OCI-LY7 (cell line): ENCODE data around the gene P2RX6. TPM values are rescaled to one million over a fixed set of nuclear protein-coding genes. Genes with fewer than 3 reads are reported as not detected.

Source experiments
- BruUV-seq: library from RNA; stranded (reverse); fragments of 400-500 nt; replicated peaks from 2 replicates; lab custom pipeline; 2021; lab: Mats Ljungman, UMichigan
- CTCF ChIA-PET: fragments of 300-600 bp; sonication (Branson Sonifier 250); formaldehyde crosslinking; loops from one replicate; lab custom pipeline; 2022; ENCODE audit warnings: antibody characterized with exemption; ENCODE audit not compliant: unreplicated experiment; lab: Charles Lee
- POLR2A ChIA-PET: fragments of 300-600 bp; sonication (Branson Sonifier 250); formaldehyde crosslinking; loops from one replicate; lab custom pipeline; 2022; ENCODE audit warnings: antibody characterized with exemption; lab: Charles Lee
- DNase-seq: peaks from one replicate; pipeline ENCODE4 v3.0.0-alpha.2; 2015; ENCODE audit warnings: low spot score
- H2AFZ ChIP-seq: fragments of 200-600 bp; sonication (generic), shearing (Covaris generic); 2 replicates; pipeline ENCODE4 v1.6.1; 2014; ENCODE audit warnings: mild to moderate bottlenecking, antibody characterized with exemption, low read length, moderate library complexity
- H3K27ac ChIP-seq: fragments of 200-600 bp; sonication (generic); 2 replicates; pipeline ENCODE4 v1.5.1; 2014; ENCODE audit warnings: mixed run types, low read depth, mild to moderate bottlenecking, moderate library complexity, low read length, inconsistent platforms; ENCODE audit not compliant: poor library complexity, severe bottlenecking
- H3K36me3 ChIP-seq: fragments of 200-600 bp; sonication (generic); 2 replicates; pipeline ENCODE4 v1.6.1; 2014; ENCODE audit warnings: mild to moderate bottlenecking, antibody characterized with exemption, low read length, moderate library complexity, mixed read lengths; ENCODE audit not compliant: insufficient read depth
- H3K4me1 ChIP-seq: fragments of 200-600 bp; sonication (generic); 2 replicates; pipeline ENCODE4 v1.5.1; 2014; ENCODE audit warnings: mild to moderate bottlenecking, low read length; ENCODE audit not compliant: insufficient read depth, poor library complexity, severe bottlenecking
- H3K4me2 ChIP-seq: fragments of 200-600 bp; sonication (generic); 2 replicates; pipeline ENCODE4 v1.6.1; 2014; ENCODE audit warnings: mild to moderate bottlenecking, low read length
- H3K4me3 ChIP-seq: fragments of 200-600 bp; sonication (generic); 2 replicates; pipeline ENCODE4 v1.5.1; 2014; ENCODE audit warnings: mild to moderate bottlenecking, low read depth, low read length; ENCODE audit not compliant: poor library complexity, severe bottlenecking
- H3K79me2 ChIP-seq: fragments of 200-600 bp; sonication (generic); 2 replicates; pipeline ENCODE4 v1.6.1; 2016; ENCODE audit warnings: low read depth, mild to moderate bottlenecking, low read length, moderate library complexity, mixed read lengths; ENCODE audit not compliant: insufficient read depth
- H3K9me2 ChIP-seq: fragments of 200-600 bp; sonication (generic); 2 replicates; pipeline ENCODE4 v1.6.1; 2016; ENCODE audit warnings: mild to moderate bottlenecking, low read length, mixed read lengths; ENCODE audit not compliant: insufficient read depth
- H3K9me3 ChIP-seq: fragments of 200-600 bp; sonication (generic); 2 replicates; pipeline ENCODE4 v1.6.1; 2014; ENCODE audit warnings: mild to moderate bottlenecking, mixed run types, low read length, mixed read lengths
- H4K20me1 ChIP-seq: fragments of 200-600 bp; sonication (generic); 2 replicates; pipeline ENCODE4 v1.6.1; 2014; ENCODE audit warnings: mild to moderate bottlenecking, antibody characterized with exemption, low read length, moderate library complexity, mixed read lengths; ENCODE audit not compliant: insufficient read depth
- EZH2phosphoT487 ChIP-seq: fragments of 200-600 bp; sonication (generic); IDR thresholded peaks from 2 replicates; pipeline ENCODE4 v1.6.1; 2018; ENCODE audit warnings: low read depth, borderline replicate concordance, mild to moderate bottlenecking, mixed run types, antibody characterized with exemption, low read length, moderate library complexity, mixed read lengths
- intact Hi-C: fragments of 100-400 bp; cut with micrococcal nuclease; formaldehyde crosslinking; loops from one replicate; pipeline ENCODE4 v1.10.0; 2022; ENCODE audit not compliant: unreplicated experiment
- total RNA-seq, 2 experiments: library from RNA; depleted of rRNA in 1 of 2; stranded (reverse); fragments of >200 nt in 1 of 2; shearing (Covaris generic) in 1 of 2; gene quantifications; 2 replicates each; pipeline ENCODE4 v1.2.3, GENCODE V29; 2014 to 2022
- TF ChIP-seq, protein P1 (sequence below): fragments of 200-600 bp; sonication (generic); conservative IDR thresholded peaks from 2 replicates; pipeline ENCODE4 v1.5.1; 2014; ENCODE audit warnings: mild to moderate bottlenecking, antibody characterized with exemption, low read length, moderate library complexity, mixed read lengths

P2RX6 gene
- total RNA-seq, 2 experiments from 2014 or later, result 0.06 to 0.32 TPM

DNA sequence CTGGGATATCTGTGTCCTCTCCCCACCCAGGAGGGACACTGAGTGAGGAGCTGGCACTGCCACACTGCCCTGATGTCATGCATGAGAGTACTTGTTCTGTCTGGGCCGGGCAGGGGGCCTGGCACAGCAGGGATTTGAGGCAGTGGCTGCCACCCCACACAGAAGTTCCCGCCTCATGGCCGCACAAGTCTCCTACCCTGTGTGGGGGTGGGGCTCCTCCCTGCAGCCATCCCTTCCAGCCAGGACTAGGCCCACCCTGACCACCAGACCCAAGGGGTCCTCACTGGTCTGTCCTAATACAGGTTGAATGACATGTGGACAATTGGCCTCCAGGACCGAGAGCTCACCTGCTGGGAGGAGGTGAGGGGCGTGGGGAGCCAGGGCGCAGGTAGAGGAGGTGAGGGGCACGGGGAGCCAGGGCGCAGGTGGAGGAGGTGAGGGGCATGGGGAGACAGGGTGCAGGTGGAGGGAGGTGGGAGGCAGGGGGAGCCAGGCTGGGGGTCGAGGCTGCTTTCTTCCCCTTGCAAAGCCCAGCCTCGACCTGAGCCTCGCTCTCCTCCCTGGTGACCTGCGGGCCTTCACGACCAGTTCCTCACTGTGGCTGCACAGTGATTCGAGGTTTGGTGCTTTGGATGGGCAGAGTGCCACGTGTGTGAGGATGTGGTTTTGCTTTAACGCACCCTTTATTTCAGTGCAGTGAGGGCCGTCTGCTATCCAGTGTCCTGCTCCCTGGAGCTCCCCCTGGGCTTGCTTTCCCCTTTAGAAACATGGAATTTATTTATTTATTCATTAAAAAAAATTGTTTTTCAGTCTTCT is 25.4 kb upstream of the P2RX6 start:
- BruUV-seq, result no TSS peak
- Histone ChIP-seq H3K9me3 (no peaks in the 10 kb centered on the region), H3K4me2 (no peak overlapping the region), H3K4me1 (no peaks in the 10 kb centered on the region), H3K27ac (no peak overlapping the region), H3K4me3 (no peak overlapping the region), H3K79me2 (no peaks in the 10 kb centered on the region), H3K9me2 (no peaks in the 10 kb centered on the region), H3K36me3 (peaks cover 33% of the 10 kb centered on the region), H2AFZ (no peak overlapping the region), H4K20me1 (no peaks in the 10 kb centered on the region)
- CTCF ChIA-PET, result no interaction called here
- no peak for TF ChIP-seq EZH2phosphoT487
- TF ChIP-seq, protein P1, sequence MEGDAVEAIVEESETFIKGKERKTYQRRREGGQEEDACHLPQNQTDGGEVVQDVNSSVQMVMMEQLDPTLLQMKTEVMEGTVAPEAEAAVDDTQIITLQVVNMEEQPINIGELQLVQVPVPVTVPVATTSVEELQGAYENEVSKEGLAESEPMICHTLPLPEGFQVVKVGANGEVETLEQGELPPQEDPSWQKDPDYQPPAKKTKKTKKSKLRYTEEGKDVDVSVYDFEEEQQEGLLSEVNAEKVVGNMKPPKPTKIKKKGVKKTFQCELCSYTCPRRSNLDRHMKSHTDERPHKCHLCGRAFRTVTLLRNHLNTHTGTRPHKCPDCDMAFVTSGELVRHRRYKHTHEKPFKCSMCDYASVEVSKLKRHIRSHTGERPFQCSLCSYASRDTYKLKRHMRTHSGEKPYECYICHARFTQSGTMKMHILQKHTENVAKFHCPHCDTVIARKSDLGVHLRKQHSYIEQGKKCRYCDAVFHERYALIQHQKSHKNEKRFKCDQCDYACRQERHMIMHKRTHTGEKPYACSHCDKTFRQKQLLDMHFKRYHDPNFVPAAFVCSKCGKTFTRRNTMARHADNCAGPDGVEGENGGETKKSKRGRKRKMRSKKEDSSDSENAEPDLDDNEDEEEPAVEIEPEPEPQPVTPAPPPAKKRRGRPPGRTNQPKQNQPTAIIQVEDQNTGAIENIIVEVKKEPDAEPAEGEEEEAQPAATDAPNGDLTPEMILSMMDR, result no peak
- no peak for DNase-seq
- intact Hi-C loops, result loop anchor here (10.0 kb wide), 1 partner anchor 75 kb away; the partner anchor contains the start of gene CRKL
- POLR2A ChIA-PET, result interaction anchor here (1.7 kb wide), 1 partner anchor 14 kb away, joined by 3 read pairs; no protein-coding TSS in a partner anchor

DNA sequence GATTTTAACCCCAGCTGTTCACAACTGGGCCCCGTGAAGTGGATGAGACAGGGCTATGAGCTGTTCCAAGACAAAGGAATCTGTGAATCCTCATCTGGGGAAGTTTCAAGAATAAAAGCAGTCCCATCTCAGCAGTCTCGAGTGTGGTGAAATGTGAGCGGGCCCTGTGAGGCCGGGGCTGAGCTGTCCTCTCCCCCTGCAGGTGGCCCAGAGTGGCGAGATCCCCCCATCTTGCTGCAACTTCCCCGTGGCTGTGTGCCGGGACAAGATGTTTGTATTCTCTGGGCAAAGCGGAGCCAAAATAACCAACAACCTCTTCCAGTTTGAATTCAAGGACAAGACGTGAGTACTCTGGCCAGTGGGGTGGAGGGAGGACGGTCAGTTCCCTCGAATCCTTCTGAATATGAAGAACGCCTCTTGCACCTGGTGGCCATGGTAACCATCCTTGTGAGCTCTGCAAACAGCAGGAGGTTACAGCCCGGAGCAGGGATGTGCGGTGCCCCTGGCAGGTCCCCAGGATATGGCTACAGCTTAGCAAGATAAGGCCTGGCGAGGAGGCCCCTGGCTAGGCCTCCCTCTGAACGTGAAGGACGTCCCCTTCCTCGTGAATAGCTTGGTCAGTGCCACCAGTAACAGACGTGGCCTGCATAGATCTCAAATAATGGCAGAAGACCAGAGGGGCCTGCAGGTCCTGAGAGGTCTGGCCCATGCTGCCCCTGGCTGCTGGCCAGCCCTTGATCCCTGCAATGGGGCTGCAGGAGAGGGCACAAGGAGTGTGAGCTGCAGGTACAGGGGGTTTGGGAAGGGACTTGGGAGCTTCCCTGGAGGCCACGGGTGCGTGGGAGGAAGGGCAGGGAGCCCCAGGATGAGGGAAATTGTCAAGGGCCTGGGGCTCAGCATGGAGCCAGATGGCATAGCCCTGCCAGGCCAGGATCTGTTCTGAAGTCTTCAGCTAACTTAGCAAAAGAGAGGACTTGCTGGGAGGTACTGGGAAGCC is 24.5 kb upstream of the P2RX6 start:
- Histone ChIP-seq H3K9me2 (no peaks in the 10 kb centered on the region), H3K79me2 (no peaks in the 10 kb centered on the region), H3K36me3 (peaks cover 27% of the 10 kb centered on the region), H3K4me1 (no peaks in the 10 kb centered on the region), H3K4me2 (no peak overlapping the region), H3K4me3 (no peak overlapping the region), H3K27ac (no peak overlapping the region), H2AFZ (no peak overlapping the region), H3K9me3 (no peaks in the 10 kb centered on the region), H4K20me1 (no peaks in the 10 kb centered on the region)
- CTCF ChIA-PET, result no interaction called here
- POLR2A ChIA-PET, result interaction anchor here (1.7 kb wide), 1 partner anchor 13 kb away, joined by 3 read pairs; no protein-coding TSS in a partner anchor
- TF ChIP-seq, protein P1, result no peak
- TF ChIP-seq EZH2phosphoT487, result no peak
- intact Hi-C loops, result no loop called here
- no peak for DNase-seq
- BruUV-seq, result no TSS peak
